Measurements from ENCODE around the gene ACSL5.
"Not testable (repeated sequence)": the region's sequence is repeated elsewhere in the genome, so short reads cannot be mapped to it uniquely, and the experiment has no call there.

The ACSL5 gene

DNA sequence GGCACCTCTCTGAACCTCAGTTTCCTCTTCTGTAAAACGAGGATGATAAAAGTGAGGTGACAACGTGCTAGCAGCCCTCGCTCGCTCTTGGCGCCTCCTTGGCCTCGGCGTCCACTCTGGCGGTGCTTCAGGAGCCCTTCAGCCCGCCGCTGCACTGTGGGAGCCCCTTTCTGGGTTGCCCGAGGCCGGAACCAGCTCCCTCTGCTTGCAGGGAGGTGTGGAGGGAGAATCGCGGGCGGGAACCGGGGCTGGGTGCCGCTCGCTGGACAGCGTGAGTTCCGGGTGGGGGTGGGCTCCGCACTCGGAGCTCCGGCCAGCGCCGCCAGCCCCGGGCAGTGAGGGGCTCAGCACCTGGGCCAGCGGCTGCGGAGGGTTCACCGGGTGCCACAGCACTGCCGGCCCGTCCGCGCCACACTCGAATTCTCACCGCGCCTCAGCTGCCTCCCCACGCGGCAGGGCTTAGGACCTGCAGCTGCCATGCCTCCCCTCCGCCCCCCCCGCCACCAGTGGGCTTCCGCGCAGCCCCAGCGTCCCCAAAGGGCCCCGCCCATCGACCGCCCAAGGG lies 24.3 kb upstream of the ACSL5 start:
- DNase-seq (ENCODE audit: low read depth in 2 of 2) = no peak

DNA sequence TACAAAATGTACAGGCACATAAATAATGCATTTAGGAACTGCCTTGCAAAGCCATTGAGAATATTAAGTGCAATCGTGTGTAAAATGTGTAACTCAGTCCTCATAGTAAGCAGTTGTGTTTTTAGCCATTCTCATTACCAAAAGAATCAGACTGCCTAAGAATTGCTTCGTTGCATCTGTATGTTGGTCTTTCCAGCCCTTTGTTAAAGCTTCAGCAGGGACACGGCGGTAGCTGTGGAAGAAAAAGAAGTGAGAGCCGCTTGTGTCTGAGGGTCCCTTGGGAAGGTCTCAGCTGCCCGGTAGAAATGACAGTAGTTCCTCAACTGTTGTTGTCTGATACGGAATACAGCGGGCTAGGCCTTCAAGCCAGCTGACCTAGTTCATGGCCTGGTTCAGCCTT lies 22.8 kb upstream of the ACSL5 start:
- no peak for DNase-seq (ENCODE audit: low read depth in 2 of 2)

GRCh38 chr10:112352044-112352443 lies 21.9 kb upstream of the ACSL5 start:
- DNase-seq (ENCODE audit: low read depth in 2 of 2) = no peak

DNA sequence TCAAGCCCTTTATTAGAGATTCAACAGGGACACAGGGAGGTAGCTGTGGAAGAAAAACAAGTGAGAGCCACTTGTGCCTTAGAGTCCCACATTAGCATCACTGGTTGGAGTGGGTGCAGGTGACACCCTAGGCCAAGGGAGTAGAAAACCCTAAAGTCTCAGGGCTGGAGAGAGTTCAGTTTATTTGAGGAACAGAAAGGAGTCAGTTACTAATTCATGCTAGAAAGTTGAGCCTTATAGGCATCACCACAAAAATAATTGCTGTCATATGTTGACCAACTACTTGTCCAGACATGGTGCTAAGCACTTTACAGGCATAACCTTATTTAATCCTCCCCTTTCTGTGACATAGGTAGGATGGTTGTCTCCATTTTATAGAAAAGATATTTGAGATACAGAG lies 20.9 kb upstream of the ACSL5 start:
- DNase-seq (ENCODE audit: low read depth in 2 of 2) = no peak

GRCh38 chr10:112356686-112357085 lies 17.2 kb upstream of the ACSL5 start:
- no peak for DNase-seq (ENCODE audit: low read depth in 2 of 2)

DNA sequence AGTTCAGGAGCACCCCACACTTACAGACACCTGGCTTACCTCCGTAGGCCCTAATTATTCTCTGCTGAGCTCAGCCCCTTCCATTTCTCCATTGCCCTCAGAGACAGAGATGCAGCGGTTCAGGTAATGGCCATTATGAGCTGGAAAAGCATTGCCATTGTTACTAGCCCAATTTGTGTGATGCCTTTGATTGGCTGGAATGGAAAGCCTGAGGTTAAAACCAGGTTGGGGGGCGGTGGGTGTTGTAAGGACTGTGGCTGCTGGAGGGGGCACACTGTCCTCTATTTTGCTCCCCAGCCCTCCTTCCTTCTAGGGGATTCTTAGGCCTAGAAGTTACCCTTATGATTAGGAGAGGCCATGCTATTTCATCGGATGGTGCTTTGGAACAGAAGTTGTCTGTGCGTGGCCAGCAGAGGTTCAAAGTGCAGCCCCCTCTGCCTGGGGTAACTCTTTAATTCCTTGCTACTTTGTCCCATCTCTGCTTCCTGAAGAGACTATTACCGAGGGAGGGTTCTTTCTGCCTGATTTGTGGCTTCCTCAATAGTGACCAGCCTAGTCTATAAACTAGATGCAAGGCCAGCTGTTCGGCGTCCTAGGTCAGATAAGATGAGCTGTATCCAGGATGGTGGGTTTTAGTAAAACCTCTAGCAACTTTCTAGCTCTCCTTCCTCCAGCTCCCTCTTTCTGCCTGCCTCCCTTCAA lies 14.2 kb upstream of the ACSL5 start:
- no peak for DNase-seq (ENCODE audit: low read depth in 2 of 2)

DNA sequence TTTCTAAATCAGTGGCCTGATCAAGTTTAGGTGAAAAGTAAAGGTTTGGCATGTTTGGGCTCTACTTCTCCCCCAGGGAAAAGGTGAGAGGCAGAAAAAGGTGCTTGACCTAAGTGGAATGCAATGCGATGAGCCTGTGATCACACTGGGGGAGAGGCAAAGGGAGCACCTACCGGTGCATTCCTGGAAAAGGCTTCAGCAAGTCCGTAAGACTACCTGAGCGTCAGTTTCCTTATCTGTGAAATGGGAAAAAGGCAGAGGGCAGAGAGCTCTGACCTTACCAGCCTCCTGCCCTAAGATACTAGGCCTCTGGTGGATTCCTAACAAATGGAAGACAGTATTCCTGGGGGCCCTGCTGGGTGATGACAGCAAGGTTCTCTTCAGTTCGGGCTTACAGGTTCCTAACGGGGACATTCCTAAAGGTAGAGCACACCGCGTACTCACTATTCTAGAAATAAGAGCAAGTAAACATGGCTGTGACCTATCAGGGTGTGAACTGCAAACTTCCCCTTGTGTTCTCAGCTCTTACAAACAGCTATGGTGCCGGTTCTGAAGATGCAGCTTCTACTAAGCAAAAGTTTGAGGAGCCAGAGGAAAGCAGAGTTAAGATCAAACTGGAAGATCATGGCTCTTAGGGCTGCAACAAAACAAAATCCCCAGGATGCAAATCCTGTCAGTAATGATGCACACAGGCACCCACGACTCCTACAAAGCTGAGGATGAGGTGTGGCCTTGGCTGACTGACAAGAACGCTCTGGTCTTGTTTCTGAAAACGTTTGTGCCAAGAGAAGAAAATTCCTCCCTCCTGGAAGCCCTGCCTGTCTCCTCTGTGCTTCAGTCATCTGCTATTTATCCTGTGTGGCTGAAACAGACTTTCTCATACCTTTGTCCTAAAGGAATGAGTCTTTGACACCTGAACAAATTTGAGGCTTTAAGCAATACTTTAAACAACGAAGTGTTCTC lies 13.3 kb upstream of the ACSL5 start:
- DNase-seq (ENCODE audit: low read depth in 2 of 2) = no peak

GRCh38 chr10:112361951-112362751 lies 11.8 kb upstream of the ACSL5 start:
- DNase-seq (ENCODE audit: low read depth in 2 of 2) = no peak

DNA sequence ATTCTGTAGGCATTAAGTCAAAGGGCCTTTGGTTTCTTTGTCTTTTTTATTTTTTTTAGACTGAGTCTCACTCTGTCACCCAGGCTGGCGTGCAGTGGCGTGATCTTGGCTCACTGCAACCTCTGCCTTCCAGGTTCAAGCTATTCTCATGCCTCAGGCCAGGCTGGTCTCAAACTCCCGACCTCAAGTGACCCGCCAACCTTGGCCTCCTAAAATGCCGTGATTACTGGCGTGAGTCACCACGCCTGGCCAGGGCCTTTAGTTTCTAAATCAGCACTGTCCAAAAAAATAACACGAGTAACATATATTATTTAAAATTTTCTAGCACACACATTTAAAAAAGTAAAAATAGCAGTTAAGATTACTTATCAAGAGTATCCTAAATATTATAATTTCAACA lies 11.1 kb upstream of the ACSL5 start:
- no peak for DNase-seq (ENCODE audit: low read depth in 2 of 2)

DNA sequence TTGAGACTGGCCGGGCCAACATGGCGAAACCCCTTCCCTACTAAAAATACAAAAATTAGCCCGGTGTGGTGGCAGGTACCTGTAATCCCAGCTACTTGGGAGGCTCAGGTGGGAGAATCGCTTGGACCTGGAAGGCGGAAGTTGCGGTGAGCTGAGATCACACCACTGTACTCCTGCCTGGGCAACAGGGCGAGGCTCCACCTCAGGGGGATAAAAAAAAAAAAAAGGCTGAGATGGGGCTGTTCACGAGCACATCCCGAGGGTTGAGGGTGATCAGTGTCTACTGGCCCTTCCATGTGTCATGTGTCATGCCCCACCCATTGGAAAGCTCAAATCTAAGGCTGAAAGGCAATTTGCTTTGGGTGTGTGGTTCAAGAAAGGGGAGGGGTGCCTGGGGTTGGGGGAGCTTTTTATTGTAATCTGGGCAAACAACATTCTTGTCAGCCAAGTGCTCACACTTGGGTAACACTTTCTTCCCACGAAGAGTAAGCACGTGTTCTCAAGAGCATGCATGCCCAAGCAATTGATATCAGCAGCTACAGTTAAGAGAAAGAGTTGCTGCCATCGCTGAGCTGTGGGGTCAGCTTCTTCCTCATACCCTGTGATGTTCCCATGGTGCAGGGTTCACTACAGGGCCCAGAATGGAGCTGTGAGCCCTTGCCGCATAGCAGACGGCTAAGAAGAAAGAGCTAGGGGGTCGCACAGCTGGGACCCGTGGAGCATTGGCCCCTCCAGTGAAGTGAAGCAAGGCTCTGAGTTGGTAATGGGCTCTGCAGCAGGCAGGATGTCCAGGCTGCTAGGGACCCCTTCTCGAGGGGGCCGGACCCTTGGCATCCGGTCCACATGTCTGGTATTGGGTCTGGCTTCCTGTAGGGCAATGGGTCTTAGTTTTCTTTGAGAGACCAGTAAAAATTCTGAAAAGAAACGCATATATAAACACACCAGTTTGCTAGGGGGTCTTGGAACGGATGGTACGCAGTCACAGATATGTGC lies 9.9 kb upstream of the ACSL5 start:
- no peak for DNase-seq (ENCODE audit: low read depth in 2 of 2)

- DNase-seq (ENCODE audit: low read depth in 2 of 2) = no peak
Measured at GRCh38 chr10:112365014-112365432, 8.9 kb upstream of the ACSL5 start.

- DNase-seq (ENCODE audit: low read depth in 2 of 2) = no peak
Measured at GRCh38 chr10:112365451-112365850, 8.5 kb upstream of the ACSL5 start.

DNA sequence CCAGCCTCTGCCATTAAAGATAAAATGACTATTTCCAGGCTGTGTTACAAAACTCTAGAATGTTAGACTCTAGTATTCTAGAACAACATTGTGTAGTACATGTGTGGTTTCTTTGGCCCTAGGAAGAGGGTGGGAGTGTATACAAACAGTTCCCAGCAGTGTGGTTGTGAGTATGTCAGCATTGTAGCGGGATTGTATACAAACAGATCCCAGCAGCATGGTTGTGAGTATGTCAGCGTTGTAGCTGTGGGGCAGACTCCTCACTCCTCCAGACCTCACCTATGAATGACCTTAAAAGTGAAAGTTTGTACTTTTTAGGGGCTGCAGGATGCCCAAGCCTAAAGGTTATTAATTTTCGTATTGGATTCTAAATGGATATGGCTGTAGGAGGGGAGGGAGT lies 6.9 kb upstream of the ACSL5 start:
- DNase-seq (ENCODE audit: low read depth in 2 of 2) = no peak

DNA sequence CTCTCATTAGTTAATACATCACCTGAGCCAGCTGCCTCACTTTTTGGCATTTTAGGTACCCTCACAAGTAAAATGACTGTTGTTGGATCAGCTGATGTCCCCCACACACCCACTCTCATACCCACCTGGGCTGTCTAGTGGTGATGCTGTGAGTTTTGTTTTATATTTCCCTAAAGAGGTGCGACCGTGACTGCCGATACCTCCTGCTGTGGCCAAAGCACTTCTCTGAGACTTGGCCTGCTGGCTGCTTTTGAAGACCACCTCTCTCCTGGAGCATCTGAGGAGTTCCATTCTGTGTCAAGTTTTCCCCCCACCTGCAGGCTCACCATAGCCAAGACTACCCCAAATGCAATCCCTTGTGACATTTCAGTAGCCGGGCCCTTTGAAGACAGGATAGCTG lies 6.4 kb upstream of the ACSL5 start:
- no peak for DNase-seq (ENCODE audit: low read depth in 2 of 2)

- no peak for DNase-seq (ENCODE audit: low read depth in 2 of 2)
Measured at GRCh38 chr10:112369495-112370423, 4.2 kb upstream of the ACSL5 start.

GRCh38 chr10:112370424-112370819 lies 3.5 kb upstream of the ACSL5 start:
- DNase-seq (ENCODE audit: low read depth in 2 of 2) = no peak

- DNase-seq (ENCODE audit: low read depth in 2 of 2) = not testable (repeated sequence)
Measured at GRCh38 chr10:112371326-112371725, 2.6 kb upstream of the ACSL5 start.

- not testable (repeated sequence) for DNase-seq (ENCODE audit: low read depth in 2 of 2)
Measured at GRCh38 chr10:112372182-112372810, 1.6 kb upstream of the ACSL5 start.

Data from stimulated activated CD8-positive, alpha-beta memory T cell treated with anti-CD3 and anti-CD28 coated beads, Interleukin-2, amount 100 ng/mL, for 1 hour (primary cell).